ENCODE measurements around the gene DIRAS3. TPM values are rescaled to one million over a fixed set of nuclear protein-coding genes. Genes with fewer than 3 reads are reported as not detected.
"Not testable (repeated sequence)": the region's sequence is repeated elsewhere in the genome, so short reads cannot be mapped to it uniquely, and the experiment has no call there.

DIRAS3 gene
- total and polyA plus RNA-seq, 3 donors from 2014 or later, result 0.39 to 13.8 (median 2.0) TPM

DNA sequence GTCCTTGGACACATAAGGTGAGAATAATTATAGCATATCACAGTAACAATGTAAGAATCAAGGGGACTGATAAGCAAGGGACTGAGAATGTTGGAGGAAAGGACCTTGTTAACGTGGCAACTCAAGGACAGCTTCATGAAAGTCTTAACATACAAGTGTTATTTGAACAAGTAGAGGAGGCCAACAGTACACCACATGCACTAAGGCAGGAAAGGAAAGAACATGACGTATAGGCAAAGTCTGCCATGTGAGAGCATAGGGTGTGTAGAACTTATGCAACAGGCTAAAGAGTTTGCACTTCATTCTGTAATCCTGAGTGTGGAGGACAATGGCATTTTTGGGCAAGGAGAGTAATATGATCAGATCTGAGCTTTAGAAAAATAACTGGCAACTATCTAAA, 33.3 kb upstream of the DIRAS3 start:
- no peaks in the 10 kb centered on the region for H3K9me3 ChIP-seq
- H3K27ac ChIP-seq, result no peak overlapping the region
- TF ChIP-seq, protein P1, sequence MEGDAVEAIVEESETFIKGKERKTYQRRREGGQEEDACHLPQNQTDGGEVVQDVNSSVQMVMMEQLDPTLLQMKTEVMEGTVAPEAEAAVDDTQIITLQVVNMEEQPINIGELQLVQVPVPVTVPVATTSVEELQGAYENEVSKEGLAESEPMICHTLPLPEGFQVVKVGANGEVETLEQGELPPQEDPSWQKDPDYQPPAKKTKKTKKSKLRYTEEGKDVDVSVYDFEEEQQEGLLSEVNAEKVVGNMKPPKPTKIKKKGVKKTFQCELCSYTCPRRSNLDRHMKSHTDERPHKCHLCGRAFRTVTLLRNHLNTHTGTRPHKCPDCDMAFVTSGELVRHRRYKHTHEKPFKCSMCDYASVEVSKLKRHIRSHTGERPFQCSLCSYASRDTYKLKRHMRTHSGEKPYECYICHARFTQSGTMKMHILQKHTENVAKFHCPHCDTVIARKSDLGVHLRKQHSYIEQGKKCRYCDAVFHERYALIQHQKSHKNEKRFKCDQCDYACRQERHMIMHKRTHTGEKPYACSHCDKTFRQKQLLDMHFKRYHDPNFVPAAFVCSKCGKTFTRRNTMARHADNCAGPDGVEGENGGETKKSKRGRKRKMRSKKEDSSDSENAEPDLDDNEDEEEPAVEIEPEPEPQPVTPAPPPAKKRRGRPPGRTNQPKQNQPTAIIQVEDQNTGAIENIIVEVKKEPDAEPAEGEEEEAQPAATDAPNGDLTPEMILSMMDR (IDR thresholded peaks at IDR 0.05), result no peak
- no peak for TF ChIP-seq POLR2A (IDR thresholded peaks at IDR 0.05)
- no peak for DNase-seq
- no peaks in the 10 kb centered on the region for H3K27me3 ChIP-seq
- intact Hi-C loops (cut with DNase I; ENCODE audit: low total_unique reads), result no loop called here
- no peaks in the 10 kb centered on the region for H3K36me3 ChIP-seq (ENCODE audit: low read depth, missing control alignments)
- WGBS, 2 donors, result 45 to 58% methylated on average over 2 of the region's 2 CpGs
- H3K4me1 ChIP-seq, result no peaks in the 10 kb centered on the region
- H3K4me3 ChIP-seq, result no peak overlapping the region

DNA sequence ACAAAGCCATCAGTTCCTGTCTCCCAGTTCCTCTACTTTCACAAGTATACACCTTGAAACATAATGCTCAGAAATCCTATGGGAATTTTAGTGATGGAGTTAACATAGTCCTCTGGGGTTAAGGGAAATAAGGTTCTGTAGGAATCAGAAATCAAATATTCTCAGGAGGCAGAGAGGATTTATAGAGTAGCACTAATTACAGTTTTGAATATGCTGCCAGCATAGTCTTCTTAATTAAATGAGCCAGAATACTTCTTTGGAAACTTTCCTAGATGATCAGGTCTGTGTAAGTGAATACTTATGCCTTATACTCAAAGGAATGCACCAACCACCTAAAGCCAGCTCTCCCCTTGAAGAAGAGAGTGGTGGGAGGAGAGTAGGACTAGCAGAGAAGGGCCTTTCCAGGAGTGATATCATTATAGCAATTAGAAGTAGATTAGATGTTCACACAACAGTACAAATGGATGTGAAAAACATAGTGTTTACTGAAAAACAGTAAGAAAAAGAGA, 31.4 kb upstream of the DIRAS3 start:
- Histone ChIP-seq H3K4me3 (no peak overlapping the region), H3K4me1 (no peaks in the 10 kb centered on the region), H3K9me3 (no peaks in the 10 kb centered on the region), H3K27ac (no peak overlapping the region), H3K27me3 (no peaks in the 10 kb centered on the region), H3K36me3 (ENCODE audit: low read depth, missing control alignments) (no peaks in the 10 kb centered on the region)
- intact Hi-C loops (cut with DNase I; ENCODE audit: low total_unique reads), result no loop called here
- no peak for DNase-seq
- TF ChIP-seq, protein P1 (IDR thresholded peaks at IDR 0.05), result no peak
- no peak for TF ChIP-seq POLR2A (IDR thresholded peaks at IDR 0.05)

DNA sequence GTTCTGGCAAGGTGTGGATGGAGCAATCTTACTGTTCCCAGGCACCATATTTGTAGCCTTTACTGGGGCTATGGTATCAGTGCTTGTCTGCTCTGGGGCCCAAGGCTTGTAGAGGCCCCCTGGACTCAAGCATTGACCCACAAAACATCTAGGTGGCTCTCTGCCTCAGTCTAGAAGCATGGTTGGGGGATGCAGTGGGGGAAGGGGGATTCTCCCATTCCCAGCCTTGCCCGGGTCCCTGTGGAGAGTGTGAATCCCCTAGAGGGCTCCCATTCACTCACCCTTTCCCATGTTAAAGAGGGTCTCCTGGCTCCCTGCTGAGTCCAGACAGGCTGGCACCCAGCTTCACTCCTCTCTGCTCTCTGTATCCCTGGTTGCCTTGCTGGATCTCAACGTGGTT, 28.2 kb upstream of the DIRAS3 start:
- WGBS, 2 donors, result 77 to 93% methylated on average over 2 of the region's 2 CpGs
- H3K27me3 ChIP-seq, result no peaks in the 10 kb centered on the region
- no peaks in the 10 kb centered on the region for H3K4me1 ChIP-seq
- no peaks in the 10 kb centered on the region for H3K36me3 ChIP-seq (ENCODE audit: low read depth, missing control alignments)
- no peak overlapping the region for H3K27ac ChIP-seq
- intact Hi-C loops (cut with DNase I; ENCODE audit: low total_unique reads), result no loop called here
- TF ChIP-seq, protein P1 (IDR thresholded peaks at IDR 0.05), result no peak
- TF ChIP-seq POLR2A (IDR thresholded peaks at IDR 0.05), result no peak
- no peak overlapping the region for H3K4me3 ChIP-seq
- DNase-seq, result no peak
- no peaks in the 10 kb centered on the region for H3K9me3 ChIP-seq

DNA sequence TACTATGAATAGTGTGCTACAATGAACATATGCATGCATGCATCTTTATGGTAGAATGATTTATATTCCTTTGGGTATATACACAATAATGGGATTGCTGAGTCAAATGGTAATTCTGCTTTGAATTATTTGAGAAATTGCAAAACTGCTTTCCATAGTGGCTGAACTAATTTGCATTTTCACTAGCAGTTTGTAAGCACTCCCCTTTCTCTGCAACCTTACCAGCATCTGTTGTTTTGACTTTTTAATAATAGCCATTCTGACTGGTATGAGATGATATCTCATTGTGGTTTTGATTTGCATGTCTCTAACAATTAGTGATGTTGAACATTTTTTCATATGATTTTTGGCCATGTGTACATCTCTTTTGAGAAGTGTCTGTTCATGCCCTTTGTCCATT, 24.0 kb upstream of the DIRAS3 start:
- intact Hi-C loops (cut with DNase I; ENCODE audit: low total_unique reads), result no loop called here

DNA sequence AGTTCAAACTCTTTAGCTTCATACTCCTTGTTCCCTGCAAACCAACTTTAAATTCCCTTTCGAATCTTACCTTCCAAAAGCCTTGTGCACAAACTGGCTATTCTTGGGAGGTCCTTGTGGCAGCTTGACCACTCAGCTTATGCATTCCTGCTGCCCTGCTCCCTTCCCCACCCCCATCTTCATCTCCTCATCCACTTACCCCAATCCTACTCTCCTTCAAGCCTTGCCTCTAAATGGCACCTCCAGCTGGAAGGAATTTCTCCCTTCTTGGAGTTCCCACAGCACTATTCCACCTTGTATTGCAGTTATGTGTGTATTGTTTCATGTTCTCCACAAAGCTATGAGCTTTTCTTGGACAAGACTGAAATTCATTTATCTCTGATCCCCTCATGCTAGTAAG, 15.3 kb upstream of the DIRAS3 start:
- no peak overlapping the region for H3K4me3 ChIP-seq
- H3K27ac ChIP-seq, result no peak overlapping the region
- DNase-seq, result no peak
- no peaks in the 10 kb centered on the region for H3K27me3 ChIP-seq
- intact Hi-C loops (cut with DNase I; ENCODE audit: low total_unique reads), result no loop called here
- WGBS, 2 donors, result 86 to 92% methylated on average over 1 of the region's 1 CpG
- H3K4me1 ChIP-seq, result no peaks in the 10 kb centered on the region
- H3K36me3 ChIP-seq (ENCODE audit: low read depth, missing control alignments), result no peaks in the 10 kb centered on the region
- no peaks in the 10 kb centered on the region for H3K9me3 ChIP-seq
- TF ChIP-seq, protein P1 (IDR thresholded peaks at IDR 0.05), result no peak
- TF ChIP-seq POLR2A (IDR thresholded peaks at IDR 0.05), result no peak

More for the DNA sequence above, 24.0 kb upstream of the DIRAS3 start:
- Histone ChIP-seq H3K4me3 (no peak overlapping the region), H3K36me3 (ENCODE audit: low read depth, missing control alignments) (no peaks in the 10 kb centered on the region), H3K27me3 (no peaks in the 10 kb centered on the region), H3K9me3 (no peaks in the 10 kb centered on the region), H3K27ac (no peak overlapping the region), H3K4me1 (no peaks in the 10 kb centered on the region)
- no peak for TF ChIP-seq POLR2A (IDR thresholded peaks at IDR 0.05)
- TF ChIP-seq, protein P1 (IDR thresholded peaks at IDR 0.05), result no peak
- no peak for DNase-seq

DNA sequence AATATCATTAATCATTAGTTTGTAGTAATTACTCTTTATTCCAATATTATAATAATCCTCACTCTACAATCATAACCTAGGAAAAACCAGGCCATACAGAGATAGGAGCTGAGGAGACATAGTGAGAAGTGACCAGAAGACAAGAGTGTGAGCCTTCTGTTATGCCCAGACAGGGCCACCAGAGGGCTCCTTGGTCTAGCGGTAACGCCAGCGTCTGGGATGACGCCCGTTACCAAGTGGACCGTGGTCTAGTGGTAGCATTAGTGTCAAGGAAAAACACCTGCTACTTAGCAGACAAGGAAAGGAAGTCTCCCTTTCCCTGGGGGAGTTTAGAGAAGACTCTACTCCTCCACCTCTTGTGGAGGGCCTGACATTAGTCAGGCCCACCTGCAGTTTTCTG, 7.6 kb upstream of the DIRAS3 start:
- H3K27ac ChIP-seq; H3K27me3 ChIP-seq; H3K4me1 ChIP-seq; H3K36me3 ChIP-seq (ENCODE audit: low read depth, missing control alignments); DNase-seq; intact Hi-C loops (cut with DNase I; ENCODE audit: low total_unique reads); H3K4me3 ChIP-seq; H3K9me3 ChIP-seq: not testable (repeated sequence)
- WGBS, 2 donors, result 96 to 97% methylated on average over 6 of the region's 6 CpGs

All from testis (tissue), 3 donors.